ENCODE results near the gene RALGPS1. TPM values are rescaled to one million over a fixed set of nuclear protein-coding genes. Genes with fewer than 3 reads are reported as not detected.

Gene RALGPS1
- polyA plus RNA-seq, 2 of the 4 experiments (the other 2 are of a cell fraction): 5.0 to 7.9 TPM

GRCh38 chr9:127201071-127201541 is 286.5 kb downstream of the RALGPS1 start:
- POLR2A ChIA-PET: no interaction called here
- TF ChIP-seq CTCF (IDR thresholded peaks at IDR 0.05) (no peak), TP53 (CRISPR knock-in tag; IDR thresholded peaks at IDR 0.05) (no peak), ZNF302 (CRISPR knock-in tag; IDR thresholded peaks at IDR 0.05) (no peak), HOXB13 (CRISPR knock-in tag; IDR thresholded peaks at IDR 0.05; ENCODE audit: low read depth) (no peak), HOXA7 (CRISPR knock-in tag; IDR thresholded peaks at IDR 0.05) (no peak), GATA3 (IDR thresholded peaks at IDR 0.05; ENCODE audit: borderline replicate concordance) (no peak), ATOH8 (CRISPR knock-in tag; IDR thresholded peaks at IDR 0.05; ENCODE audit: low read depth) (no peak), CBX2 (IDR thresholded peaks at IDR 0.05; ENCODE audit: borderline replicate concordance, low read depth) (no peak), MYC (IDR thresholded peaks at IDR 0.05; ENCODE audit: borderline replicate concordance, low read length) (no peak), SMC3 (IDR thresholded peaks at IDR 0.05) (no peak), ESRRA (IDR thresholded peaks at IDR 0.05; ENCODE audit: borderline replicate concordance, low read length) (no peak), SREBF2 (IDR thresholded peaks at IDR 0.05) (no peak), ZFP36 (IDR thresholded peaks at IDR 0.05; ENCODE audit: borderline replicate concordance, partially characterized antibody) (no peak), JUN (IDR thresholded peaks at IDR 0.05) (no peak), TFCP2L1 (CRISPR knock-in tag; IDR thresholded peaks at IDR 0.05) (no peak), NPAS2 (CRISPR knock-in tag; IDR thresholded peaks at IDR 0.05; ENCODE audit: borderline replicate concordance) (no peak)
- DNase-seq (ENCODE audit: low read depth in 1 of 2, low spot score in 1 of 2) (no peak), FAIRE-seq (no peak), ATAC-seq (no peak)
- no peak overlapping the region for H3K27ac ChIP-seq
- no peak overlapping the region for H3K4me2 ChIP-seq
- CTCF ChIA-PET: interaction anchor here (0.7 to 24.1 kb wide), 12 partner anchors 9 to 534 kb away, joined by 3 to 381 read pairs (median 12); partner anchors contain the start of gene TOR2A
- 82% methylated on average over 6 of the region's 6 CpGs for WGBS (ENCODE audit: missing lambda C conversion rate)
- H3K4me3 ChIP-seq: no peak overlapping the region
- peaks cover 8% of the 10 kb centered on the region for H3K4me1 ChIP-seq
- H3K9me3 ChIP-seq: no peaks in the 10 kb centered on the region

GRCh38 chr9:127201731-127202130 is 287.1 kb downstream of the RALGPS1 start:
- CTCF ChIA-PET: interaction anchor here (0.7 to 24.1 kb wide), 6 partner anchors 10 to 260 kb away, joined by 3 to 381 read pairs (median 71); no protein-coding TSS in a partner anchor
- Histone ChIP-seq H3K4me1 (peaks cover 8% of the 10 kb centered on the region), H3K4me2 (no peak overlapping the region), H3K27ac (no peak overlapping the region), H3K4me3 (no peak overlapping the region), H3K9me3 (no peaks in the 10 kb centered on the region)
- WGBS (ENCODE audit: missing lambda C conversion rate): 72% methylated on average over 7 of the region's 11 CpGs
- no peak for DNase-seq (ENCODE audit: low read depth in 1 of 2, low spot score in 1 of 2)
- no peak for FAIRE-seq
- POLR2A ChIA-PET: no interaction called here
- ATAC-seq: no peak
- TF ChIP-seq HMGXB4 (CRISPR knock-in tag; IDR thresholded peaks at IDR 0.05; ENCODE audit: borderline replicate concordance) (no peak), ZSCAN20 (CRISPR knock-in tag; IDR thresholded peaks at IDR 0.05) (no peak), CHD4 (IDR thresholded peaks at IDR 0.05; ENCODE audit: borderline replicate concordance) (no peak)

All from A549 (cell line).